Lung (tissue), 16 donors: ENCODE data around the gene LRRIQ1. TPM values are rescaled to one million over a fixed set of nuclear protein-coding genes. Genes with fewer than 3 reads are reported as not detected.

Experiments used
- ATAC-seq: fragments of 200-7000 bp; cut with Tn5 transposase; one replicate; pipeline ENCODE4 v1.9.1; 2020; ENCODE audit warnings: moderate number of reproducible peaks; ENCODE audit not compliant: insufficient read depth, low FRiP score
- DNase-seq, 3 donors: peaks; one replicate each; pipeline ENCODE4 v3.0.0-alpha.2; 2013 to 2017
- H3K27ac ChIP-seq, 2 donors: one replicate each; pipeline ENCODE4 v1.5.1; 2013; ENCODE audit warnings: mild to moderate bottlenecking in 2 of 2, moderate library complexity in 2 of 2, control low read depth in 1 of 2, inconsistent platforms in 1 of 2, low read depth in 1 of 2, low read length in 1 of 2
- H3K27me3 ChIP-seq, 3 donors: one replicate each; pipeline ENCODE4 v1.5.1; 2013; ENCODE audit warnings: low read length in 2 of 3; ENCODE audit not compliant: control insufficient read depth in 3 of 3, insufficient read depth in 3 of 3
- H3K36me3 ChIP-seq, 4 donors: one replicate each; pipeline ENCODE4 v1.5.1; 2013; ENCODE audit warnings: low read length in 4 of 4, mild to moderate bottlenecking in 1 of 4, moderate library complexity in 1 of 4; ENCODE audit not compliant: control insufficient read depth in 4 of 4, insufficient read depth in 4 of 4
- H3K4me1 ChIP-seq, 5 donors: one replicate each; pipeline ENCODE4 v1.5.1; 2013; ENCODE audit warnings: low read length in 5 of 5, mild to moderate bottlenecking in 2 of 5, moderate library complexity in 1 of 5; ENCODE audit not compliant: control insufficient read depth in 5 of 5, insufficient read depth in 5 of 5
- H3K4me3 ChIP-seq: one replicate; pipeline ENCODE4 v1.5.1; 2013; ENCODE audit warnings: mild to moderate bottlenecking, control low read depth, moderate library complexity
- H3K9ac ChIP-seq, 2 donors: one replicate each; pipeline ENCODE4 v1.5.1; 2013; ENCODE audit warnings: low read length in 2 of 2, control low read depth in 1 of 2; ENCODE audit not compliant: insufficient read depth in 1 of 2
- H3K9me3 ChIP-seq, 4 donors: one replicate each; pipeline ENCODE4 v1.5.1; 2013; ENCODE audit warnings: low read length in 3 of 4, mild to moderate bottlenecking in 1 of 4, moderate library complexity in 1 of 4; ENCODE audit not compliant: control insufficient read depth in 4 of 4, insufficient read depth in 3 of 4
- WGBS, 2 donors: extraction: QIAGEN DNeasy Blood & Tissue Kit; methylation state at CpG; one replicate each; pipeline ENCODE4 v1.1.7; 2013; 5-methylcytosine and 5-hydroxymethylcytosine counted together
- long read RNA-seq, 5 donors: transcript quantifications; one replicate each; lab custom pipeline, GENCODE V29; 2026
- polyA plus RNA-seq, 2 donors: library from polyadenylated mRNA; stranded (reverse); fragments of 200-250 nt; gene quantifications; one replicate each; pipeline ENCODE4 v1.2.1, GENCODE V29; 2013
- total RNA-seq, 2 donors: library from RNA; depleted of rRNA in 1 of 2; stranded (reverse); fragments of >200 nt in 1 of 2; gene quantifications; one replicate each; pipeline ENCODE4 v1.2.1, GENCODE V29; 2014 to 2021
- TF ChIP-seq, protein P1 (sequence below): IDR thresholded peaks from 2 replicates; pipeline ENCODE4 v1.5.1; 2012; ENCODE audit warnings: mild to moderate bottlenecking; ENCODE audit errors: control extremely low read depth, extremely low read depth
- donor health status: control.
- donor health status: control.
- donor health status: Bipolar disorder and iron deficiency.
- donor health status: healthy.
- donor health status: DM: yes; HTN: yes; CAD: no.

LRRIQ1 gene, protein sequence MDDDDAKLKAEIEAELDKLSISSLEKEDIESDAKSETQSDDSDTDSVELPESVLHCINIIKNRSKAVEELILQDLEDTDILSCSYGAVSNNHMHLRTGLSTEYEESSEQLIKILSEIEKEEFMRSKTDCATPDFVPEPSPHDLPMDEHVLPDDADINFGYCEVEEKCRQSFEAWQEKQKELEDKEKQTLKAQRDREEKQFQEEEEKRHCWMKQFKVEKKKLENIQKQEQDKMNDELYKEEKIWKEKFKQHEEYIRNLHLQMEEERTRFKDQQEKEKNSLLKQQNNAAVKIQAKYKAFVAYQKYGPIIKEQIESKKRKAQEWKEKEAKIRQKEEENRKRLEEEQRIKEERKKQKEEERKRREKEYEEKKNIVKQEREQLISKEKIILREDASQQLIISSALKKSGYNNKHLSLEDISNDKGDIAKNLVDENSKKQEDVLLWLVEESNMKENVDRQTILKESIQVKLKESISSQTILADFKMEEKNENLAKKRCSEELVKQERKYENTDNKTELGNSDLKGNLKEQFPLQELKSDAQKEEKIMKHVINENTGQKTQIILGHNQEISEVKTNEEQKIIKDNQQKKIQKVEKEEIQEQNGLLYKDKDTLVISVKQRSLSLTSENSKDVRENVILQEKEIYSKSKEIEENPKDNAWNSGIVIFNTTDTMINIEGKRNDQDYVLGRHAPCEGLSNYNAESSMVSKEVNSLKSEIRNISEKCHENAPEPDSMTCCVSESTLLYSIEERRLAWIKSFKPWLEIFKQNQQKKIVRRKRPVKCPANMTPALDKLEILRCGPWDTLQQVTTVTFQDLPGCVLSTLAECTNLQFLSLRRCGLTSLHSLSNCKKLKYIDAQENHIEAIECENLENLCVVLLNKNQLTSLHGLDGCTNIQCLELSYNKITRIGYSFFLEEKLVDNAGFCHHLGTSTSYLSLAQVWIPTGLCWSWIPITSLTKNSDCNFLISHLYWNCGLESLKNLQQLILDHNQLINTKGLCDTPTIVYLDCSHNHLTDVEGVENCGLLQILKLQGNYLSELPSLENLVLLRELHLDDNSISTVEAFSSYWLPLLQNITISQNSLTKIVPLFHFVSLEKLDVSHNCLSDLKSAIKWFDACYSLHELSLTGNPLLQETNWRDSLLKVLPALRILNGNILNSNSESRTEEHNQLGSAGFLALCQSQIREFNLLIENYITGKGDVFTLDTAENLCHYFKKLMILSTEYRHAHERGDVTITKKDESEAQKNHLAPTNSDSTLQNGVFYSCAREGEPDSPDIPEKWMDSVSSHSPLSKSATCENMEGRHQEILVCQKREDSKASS (N-terminal part only)
- total RNA-seq (10 to 100 TPM; 19.4 to 33.2 TPM), polyA plus RNA-seq (1 to 10 TPM; 3.4 to 4.6 TPM)
- long read RNA-seq, donor 1, partial matches to known transcripts, result 12 of 12 reads
- long read RNA-seq, donor 1, other reads (novel, unspliced or antisense), result 0 of 12 reads
- long read RNA-seq, donor 2, result 0 reads
- long read RNA-seq, donor 3, partial matches to known transcripts, result 0 of 1 reads
- long read RNA-seq, donor 3, other reads (novel, unspliced or antisense), result 0 of 1 reads
- long read RNA-seq, donor 4, partial matches to known transcripts, result 0 of 1 reads
- long read RNA-seq, donor 4, other reads (novel, unspliced or antisense), result 0 of 1 reads
- long read RNA-seq, donor 5, partial matches to known transcripts, result 33 of 33 reads
- long read RNA-seq, donor 5, other reads (novel, unspliced or antisense), result 0 of 33 reads

DNA sequence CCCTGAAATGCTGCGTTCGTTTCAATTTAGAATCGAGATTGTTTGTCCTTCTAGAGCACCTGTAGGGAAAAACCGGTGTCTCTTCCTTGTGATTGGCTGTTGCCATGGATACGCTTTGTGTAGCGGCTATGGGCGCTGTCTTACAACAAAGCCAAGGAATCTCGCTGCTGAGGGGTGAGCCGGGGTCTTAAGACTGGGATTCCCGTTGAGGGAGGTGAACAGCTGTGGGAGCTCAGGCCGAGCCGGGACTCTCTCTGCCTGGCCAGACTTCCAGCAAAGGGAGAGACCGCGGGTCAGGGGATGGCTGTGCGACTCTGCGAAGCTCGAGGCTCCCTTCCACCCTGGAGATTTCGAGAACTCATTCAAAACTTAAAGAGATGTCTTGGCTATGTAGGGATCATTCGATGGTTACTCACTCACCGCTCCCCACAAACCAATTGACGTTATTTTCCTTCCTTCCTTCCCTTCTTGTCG, at the start of gene LRRIQ1, which contains the start of gene TSPAN19:
Gene LRRIQ1, plus strand, starts transcription at position 118 of the 474 bp plus-strand sequence. CDS start 1,826 bp downstream, outside the sequence.
Gene TSPAN19, minus strand, starts transcription at position 44 of the 474 bp plus-strand sequence. CDS start 6,331 bp downstream, outside the sequence.
- 1 to 2% methylated on average over 22 of the region's 22 CpGs for WGBS, 2 donors
- peak; percentile 83 to 87 (median 84) for DNase-seq
- H3K27ac ChIP-seq, result no peak within 1 kb of the TSS

DNA sequence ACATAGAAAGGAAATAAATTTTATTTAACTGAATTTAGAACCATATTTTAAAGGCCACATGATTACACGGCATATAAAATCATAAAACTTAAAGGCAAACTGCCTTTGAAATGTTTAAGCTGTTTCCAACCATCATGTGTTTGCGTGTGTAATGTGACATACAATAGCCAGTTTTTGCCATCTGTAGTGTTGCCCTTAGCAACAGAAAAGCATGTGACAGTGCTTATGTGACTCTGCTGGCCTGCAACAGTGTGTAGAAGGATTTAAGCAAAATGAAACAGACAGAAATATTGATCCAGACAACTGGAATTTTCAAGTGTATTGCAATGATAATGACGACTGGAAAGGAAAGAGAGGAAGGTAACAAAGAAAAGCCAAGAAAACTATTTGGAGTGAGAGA, 49.6 kb upstream of the LRRIQ1 start:
- Histone ChIP-seq H3K27me3 (no peaks in the 10 kb centered on the region), H3K27ac (no peak overlapping the region), H3K4me1 (no peaks in the 10 kb centered on the region), H3K36me3 (no peaks in the 10 kb centered on the region), H3K4me3 (no peak overlapping the region), H3K9me3 (no peaks in the 10 kb centered on the region), H3K9ac (no peak overlapping the region)
- ATAC-seq, result no peak
- peak; percentile 46 to 76 (median 74) for DNase-seq
- TF ChIP-seq, protein P1, sequence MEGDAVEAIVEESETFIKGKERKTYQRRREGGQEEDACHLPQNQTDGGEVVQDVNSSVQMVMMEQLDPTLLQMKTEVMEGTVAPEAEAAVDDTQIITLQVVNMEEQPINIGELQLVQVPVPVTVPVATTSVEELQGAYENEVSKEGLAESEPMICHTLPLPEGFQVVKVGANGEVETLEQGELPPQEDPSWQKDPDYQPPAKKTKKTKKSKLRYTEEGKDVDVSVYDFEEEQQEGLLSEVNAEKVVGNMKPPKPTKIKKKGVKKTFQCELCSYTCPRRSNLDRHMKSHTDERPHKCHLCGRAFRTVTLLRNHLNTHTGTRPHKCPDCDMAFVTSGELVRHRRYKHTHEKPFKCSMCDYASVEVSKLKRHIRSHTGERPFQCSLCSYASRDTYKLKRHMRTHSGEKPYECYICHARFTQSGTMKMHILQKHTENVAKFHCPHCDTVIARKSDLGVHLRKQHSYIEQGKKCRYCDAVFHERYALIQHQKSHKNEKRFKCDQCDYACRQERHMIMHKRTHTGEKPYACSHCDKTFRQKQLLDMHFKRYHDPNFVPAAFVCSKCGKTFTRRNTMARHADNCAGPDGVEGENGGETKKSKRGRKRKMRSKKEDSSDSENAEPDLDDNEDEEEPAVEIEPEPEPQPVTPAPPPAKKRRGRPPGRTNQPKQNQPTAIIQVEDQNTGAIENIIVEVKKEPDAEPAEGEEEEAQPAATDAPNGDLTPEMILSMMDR, result no peak
- 64 to 69% methylated on average over 3 of the region's 3 CpGs for WGBS, 2 donors

More for the DNA sequence above, at the start of gene LRRIQ1, which contains the start of gene TSPAN19:
- no peaks in the 10 kb centered on the region for H3K36me3 ChIP-seq
- peak within 1 kb of the TSS; percentile 38 to 67 for H3K9ac ChIP-seq
- no peaks in the 10 kb centered on the region for H3K4me1 ChIP-seq
- peak; percentile 88 for ATAC-seq
- peaks cover 0 to 5% (median 3%) of the 10 kb centered on the region in 3 donors for H3K27me3 ChIP-seq
- H3K9me3 ChIP-seq, result no peaks in the 10 kb centered on the region
- peak within 1 kb of the TSS; percentile 55 for H3K4me3 ChIP-seq
- TF ChIP-seq, protein P1, result no peak

DNA sequence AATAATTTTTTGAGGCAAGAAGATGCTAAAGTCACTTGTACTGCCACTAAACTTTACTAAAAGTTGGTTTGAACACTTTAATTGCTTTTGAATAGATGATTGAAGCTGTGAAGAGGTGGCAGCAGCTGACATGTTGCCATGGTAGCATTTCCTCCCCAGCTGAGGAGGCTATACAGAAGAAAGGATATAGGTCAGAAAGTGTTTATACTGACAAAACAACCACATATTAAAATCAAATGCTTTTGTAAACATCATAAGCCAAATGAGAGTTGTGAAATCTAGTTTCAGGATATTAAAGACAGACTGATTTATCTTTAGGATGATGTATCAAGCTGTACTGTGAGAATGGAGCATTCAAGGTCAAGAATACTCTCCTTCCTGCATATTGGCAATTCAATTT, 41.7 kb upstream of the LRRIQ1 start:
- Histone ChIP-seq H3K27me3 (no peaks in the 10 kb centered on the region), H3K9me3 (no peaks in the 10 kb centered on the region), H3K4me1 (no peaks in the 10 kb centered on the region), H3K36me3 (no peaks in the 10 kb centered on the region), H3K4me3 (no peak overlapping the region), H3K27ac (no peak overlapping the region), H3K9ac (no peak overlapping the region)
- ATAC-seq, result no peak
- DNase-seq, result peak; percentile 54 to 71 (median 66)
- TF ChIP-seq, protein P1, result no peak
